Activated CD4-positive, alpha-beta memory T cell treated with anti-CD3 and anti-CD28 coated beads for 36 hours (primary cell): Measurements from ENCODE around the gene MYO1E. TPM values are rescaled to one million over a fixed set of nuclear protein-coding genes. Genes with fewer than 3 reads are reported as not detected.
"Not testable (repeated sequence)": the region's sequence is repeated elsewhere in the genome, so short reads cannot be mapped to it uniquely, and the experiment has no call there.

Source experiments
- CTCF ChIA-PET: fragments of 350-600 bp; sonication (Branson Sonifier 250); formaldehyde crosslinking; loops from one replicate; lab custom pipeline; 2021; ENCODE audit warnings: antibody characterized with exemption, inconsistent platforms; lab: Charles Lee
- POLR2A ChIA-PET: fragments of 350-600 bp; sonication (Branson Sonifier 250); formaldehyde crosslinking; loops from one replicate; lab custom pipeline; 2021; ENCODE audit warnings: antibody characterized with exemption; lab: Charles Lee
- DNase-seq: peaks from one replicate; pipeline ENCODE4 v3.0.0-alpha.2; 2020
- H3K27ac Mint-ChIP-seq: one replicate; pipeline ENCODE4 v1.8.0; 2021; ENCODE audit warnings: mixed read lengths
- H3K27me3 Mint-ChIP-seq: one replicate; pipeline ENCODE4 v1.8.0; 2021; ENCODE audit warnings: mixed read lengths
- H3K36me3 Mint-ChIP-seq: one replicate; pipeline ENCODE4 v1.8.0; 2021; ENCODE audit warnings: mixed read lengths
- H3K4me1 Mint-ChIP-seq: one replicate; pipeline ENCODE4 v1.8.0; 2021; ENCODE audit warnings: low read depth, mixed read lengths
- H3K4me3 Mint-ChIP-seq: one replicate; pipeline ENCODE4 v1.8.0; 2021; ENCODE audit warnings: mild to moderate bottlenecking, mixed read lengths
- H3K9me3 Mint-ChIP-seq: one replicate; pipeline ENCODE4 v1.8.0; 2021; ENCODE audit warnings: mixed read lengths
- intact Hi-C: fragments of 100-400 bp; cut with micrococcal nuclease; formaldehyde crosslinking; loops from one replicate; pipeline ENCODE4 v1.15.1; 2023
- total RNA-seq, 2 experiments: library from RNA; stranded (reverse); gene quantifications; one replicate each; pipeline ENCODE4 v1.2.3, GENCODE V29; 2021

The MYO1E gene
- total RNA-seq, 2 experiments from 2014 or later: 5.1 to 5.8 TPM

DNA sequence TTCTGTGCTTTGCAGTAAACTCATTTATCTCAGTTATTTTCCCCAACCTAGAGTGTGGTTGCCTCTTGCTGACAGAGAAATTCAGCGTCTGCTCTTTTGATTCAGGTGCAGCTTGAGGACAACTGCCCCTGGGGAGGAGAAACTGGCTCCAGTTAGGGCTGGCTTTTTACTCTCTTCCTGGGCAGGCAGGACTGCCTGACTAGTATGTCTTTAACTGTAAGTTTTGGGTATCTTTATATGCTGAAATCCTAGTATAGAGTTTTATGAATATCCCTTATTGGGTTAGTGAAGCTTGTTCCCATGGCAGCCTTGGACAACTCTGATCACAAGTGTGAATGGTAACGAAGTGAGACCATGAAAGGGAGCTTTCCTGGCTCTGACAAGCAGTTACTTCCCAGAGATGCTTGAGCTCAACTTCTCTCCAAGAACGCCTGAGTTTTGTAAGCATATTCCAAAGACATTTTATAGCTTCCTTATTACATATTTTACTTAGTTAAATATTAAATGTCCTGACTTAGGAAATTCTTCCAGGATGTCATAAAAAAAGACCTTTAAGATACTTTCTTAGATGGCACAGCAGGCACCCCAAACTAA, 240.6 kb downstream of the MYO1E start:
- Mint-ChIP-seq H3K27ac (no peak overlapping the region), H3K4me1 (peaks cover under 1% of the 10 kb centered on the region), H3K36me3 (peaks cover 42% of the 10 kb centered on the region), H3K27me3 (no peaks in the 10 kb centered on the region), H3K9me3 (peaks cover 19% of the 10 kb centered on the region), H3K4me3 (no peak overlapping the region)
- DNase-seq: no peak
- intact Hi-C loops: no loop called here
- ChIA-PET CTCF (interaction anchor here (1.2 kb wide), 1 partner anchor 397 kb away, joined by 3 read pairs; no protein-coding TSS in a partner anchor), POLR2A (no interaction called here)

DNA sequence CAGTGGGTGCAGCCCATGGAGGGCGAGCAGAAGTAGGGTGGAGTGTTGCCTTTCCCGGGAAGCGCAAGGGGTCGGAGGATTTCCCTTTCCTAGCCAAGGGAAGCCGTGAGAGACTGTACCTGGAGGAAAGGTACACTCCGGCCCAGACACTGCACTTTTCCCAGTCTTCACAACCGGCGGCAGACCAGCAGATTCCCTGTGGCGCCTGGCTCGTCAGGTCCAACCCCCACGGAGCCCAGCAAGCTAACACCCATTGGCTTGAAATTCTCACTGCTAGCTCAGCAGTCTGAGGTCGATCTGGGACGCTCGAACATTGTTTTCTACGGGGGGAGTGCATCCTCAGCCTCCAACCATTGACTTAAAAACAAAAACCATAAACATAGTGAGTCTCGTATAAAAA, 241.2 kb downstream of the MYO1E start:
- Mint-ChIP-seq H3K27me3 (no peaks in the 10 kb centered on the region), H3K27ac (no peak overlapping the region), H3K36me3 (peaks cover 42% of the 10 kb centered on the region), H3K4me3 (no peak overlapping the region), H3K4me1 (no peaks in the 10 kb centered on the region), H3K9me3 (peaks cover 19% of the 10 kb centered on the region)
- POLR2A ChIA-PET: no interaction called here
- CTCF ChIA-PET: interaction anchor here (1.2 kb wide), 1 partner anchor 397 kb away, joined by 3 read pairs; no protein-coding TSS in a partner anchor
- intact Hi-C loops: no loop called here
- no peak for DNase-seq

DNA sequence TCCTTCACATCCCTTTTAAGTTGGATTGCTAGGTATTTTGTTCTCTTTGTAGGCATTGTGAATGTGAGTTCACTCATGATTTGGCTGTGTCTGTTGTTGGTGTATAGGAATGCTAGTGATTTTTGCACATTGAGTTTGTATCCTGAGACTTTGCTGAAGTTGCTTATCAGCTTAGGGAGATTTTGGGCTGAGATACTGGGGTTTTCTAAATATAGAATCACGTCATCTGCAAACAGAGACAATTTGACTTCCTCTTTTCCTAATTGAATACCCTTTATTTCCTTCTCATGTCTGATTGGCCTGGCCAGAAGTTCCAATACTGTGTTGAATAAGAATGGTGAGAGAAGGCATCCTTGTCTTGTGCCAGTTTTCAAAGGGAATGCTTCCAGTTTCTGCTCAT, 245.4 kb downstream of the MYO1E start:
- H3K4me1 Mint-ChIP-seq, CTCF ChIA-PET, H3K27ac Mint-ChIP-seq, intact Hi-C loops, DNase-seq, POLR2A ChIA-PET, H3K27me3 Mint-ChIP-seq, H3K4me3 Mint-ChIP-seq: not testable (repeated sequence)
- H3K36me3 Mint-ChIP-seq: peaks cover 57% of the 10 kb centered on the region
- H3K9me3 Mint-ChIP-seq: peaks cover 19% of the 10 kb centered on the region

DNA sequence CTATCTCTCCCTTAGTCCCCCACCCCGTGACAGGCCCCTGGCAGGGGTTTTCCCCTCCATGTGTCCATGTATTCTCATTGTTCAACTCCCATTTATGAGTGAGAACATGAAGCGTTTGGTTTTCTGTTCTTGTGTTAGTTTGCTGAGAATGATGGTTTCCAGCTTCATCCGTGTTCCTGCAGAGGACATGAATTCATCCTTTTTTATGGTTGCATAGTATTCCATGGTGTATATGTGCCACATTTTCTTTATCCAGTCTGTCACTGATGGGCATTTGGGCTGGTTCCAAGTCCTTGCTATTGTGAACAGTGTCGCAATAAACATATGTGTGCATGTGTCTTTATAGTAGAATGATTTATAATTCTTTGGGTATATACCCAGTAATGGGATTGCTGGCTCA, 247.0 kb downstream of the MYO1E start:
- H3K4me1 Mint-ChIP-seq, DNase-seq, H3K4me3 Mint-ChIP-seq, intact Hi-C loops, H3K27me3 Mint-ChIP-seq, POLR2A ChIA-PET, H3K27ac Mint-ChIP-seq: not testable (repeated sequence)
- Mint-ChIP-seq H3K36me3 (peaks cover 50% of the 10 kb centered on the region), H3K9me3 (peaks cover 19% of the 10 kb centered on the region)
- CTCF ChIA-PET: interaction anchor here (1.0 kb wide), 1 partner anchor 12 kb away, joined by 3 read pairs; no protein-coding TSS in a partner anchor

DNA sequence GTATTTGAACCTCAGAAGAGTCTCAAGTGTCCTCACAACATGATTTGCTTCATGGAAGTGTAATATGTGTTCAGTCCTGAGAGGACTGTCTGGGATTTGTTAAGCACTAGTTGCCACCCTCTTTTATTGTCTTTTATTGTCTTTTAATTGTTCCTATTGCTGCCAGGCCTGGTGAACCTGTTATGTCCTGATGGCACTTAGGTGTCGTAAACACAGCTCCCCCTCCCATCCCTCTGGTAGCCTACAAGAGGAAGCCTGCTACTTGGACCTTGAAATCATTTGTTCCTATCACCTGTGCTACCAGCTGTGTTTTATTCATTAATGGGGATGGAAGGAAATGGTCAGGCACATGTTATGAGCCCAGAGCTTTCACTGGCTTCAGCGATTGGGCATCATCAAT, 248.4 kb downstream of the MYO1E start:
- H3K36me3 Mint-ChIP-seq: peaks cover 40% of the 10 kb centered on the region
- no peak overlapping the region for H3K4me3 Mint-ChIP-seq
- no peaks in the 10 kb centered on the region for H3K4me1 Mint-ChIP-seq
- POLR2A ChIA-PET: no interaction called here
- H3K27me3 Mint-ChIP-seq: no peaks in the 10 kb centered on the region
- no peak overlapping the region for H3K27ac Mint-ChIP-seq
- no peak for DNase-seq
- peaks cover 8% of the 10 kb centered on the region for H3K9me3 Mint-ChIP-seq
- intact Hi-C loops: no loop called here
- CTCF ChIA-PET: no interaction called here

DNA sequence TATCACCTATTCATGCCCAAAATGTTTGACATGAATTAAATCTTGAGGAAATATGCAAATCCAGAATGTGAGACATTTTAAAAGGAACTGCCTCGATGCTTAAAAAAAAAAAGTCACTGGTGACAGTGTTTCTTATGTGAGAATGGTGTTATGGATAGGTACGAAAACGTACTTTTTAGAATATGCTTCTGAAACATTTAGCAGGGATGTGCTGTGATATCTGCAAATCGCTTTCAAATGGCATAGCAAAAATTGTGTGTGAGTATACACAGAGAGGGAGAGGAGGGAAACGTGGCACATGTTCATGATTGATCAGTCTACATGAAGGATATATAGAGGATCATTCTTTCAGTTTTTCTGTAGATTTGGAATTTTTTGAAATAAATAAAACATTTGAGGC, 251.7 kb downstream of the MYO1E start:
- H3K27ac Mint-ChIP-seq: no peak overlapping the region
- intact Hi-C loops: no loop called here
- H3K27me3 Mint-ChIP-seq: no peaks in the 10 kb centered on the region
- no peaks in the 10 kb centered on the region for H3K4me1 Mint-ChIP-seq
- H3K36me3 Mint-ChIP-seq: peaks cover 41% of the 10 kb centered on the region
- ChIA-PET CTCF (no interaction called here), POLR2A (no interaction called here)
- DNase-seq: no peak
- no peak overlapping the region for H3K4me3 Mint-ChIP-seq
- no peaks in the 10 kb centered on the region for H3K9me3 Mint-ChIP-seq

DNA sequence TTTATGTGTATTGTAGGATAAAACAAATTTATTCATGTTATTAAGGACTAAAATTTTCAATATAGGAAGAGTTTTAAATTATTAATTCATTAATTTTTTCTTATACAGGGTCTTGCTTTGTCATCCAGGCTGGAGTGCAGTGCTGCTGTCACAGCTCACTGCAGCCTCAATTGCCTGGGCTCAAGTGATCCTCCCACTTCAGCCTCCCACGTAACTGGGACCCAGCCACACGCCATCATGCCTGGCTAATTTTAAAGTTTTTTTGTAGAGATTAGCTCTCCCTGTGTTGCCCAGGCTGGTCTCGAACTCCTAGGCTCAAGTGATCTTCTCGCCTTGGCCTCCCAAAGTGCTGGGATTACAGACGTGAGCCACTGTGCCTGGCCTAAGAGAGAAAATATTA, 253.0 kb downstream of the MYO1E start:
- CTCF ChIA-PET: no interaction called here
- Mint-ChIP-seq H3K36me3 (peaks cover 43% of the 10 kb centered on the region), H3K4me1 (no peaks in the 10 kb centered on the region), H3K4me3 (no peak overlapping the region), H3K9me3 (no peaks in the 10 kb centered on the region), H3K27ac (no peak overlapping the region), H3K27me3 (no peaks in the 10 kb centered on the region)
- no peak for DNase-seq
- POLR2A ChIA-PET: no interaction called here
- intact Hi-C loops: no loop called here

DNA sequence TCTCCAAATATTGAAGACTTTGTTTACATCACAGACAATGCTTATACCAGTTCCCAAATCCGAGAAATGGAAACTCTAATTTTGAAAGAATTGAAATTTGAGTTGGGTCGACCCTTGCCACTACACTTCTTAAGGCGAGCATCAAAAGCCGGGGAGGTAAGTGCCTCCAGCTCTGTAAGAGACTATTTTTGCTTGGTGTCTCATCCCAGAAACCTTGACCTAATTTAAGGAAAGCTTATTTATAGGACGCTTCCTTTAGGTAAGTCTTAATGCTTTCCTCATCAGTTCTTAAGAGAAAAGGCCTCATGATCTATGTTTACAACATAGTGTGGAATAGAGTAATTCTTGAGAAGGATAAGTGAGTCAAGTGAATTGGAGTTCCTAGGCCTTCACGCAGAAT, 255.9 kb downstream of the MYO1E start:
- no peaks in the 10 kb centered on the region for H3K27me3 Mint-ChIP-seq
- H3K4me1 Mint-ChIP-seq: no peaks in the 10 kb centered on the region
- ChIA-PET CTCF (interaction anchor here (1.6 kb wide), 1 partner anchor 376 kb away, joined by 3 read pairs; no protein-coding TSS in a partner anchor), POLR2A (no interaction called here)
- no peak overlapping the region for H3K27ac Mint-ChIP-seq
- DNase-seq: no peak
- intact Hi-C loops: no loop called here
- no peak overlapping the region for H3K4me3 Mint-ChIP-seq
- peaks cover 45% of the 10 kb centered on the region for H3K36me3 Mint-ChIP-seq
- H3K9me3 Mint-ChIP-seq: no peaks in the 10 kb centered on the region

DNA sequence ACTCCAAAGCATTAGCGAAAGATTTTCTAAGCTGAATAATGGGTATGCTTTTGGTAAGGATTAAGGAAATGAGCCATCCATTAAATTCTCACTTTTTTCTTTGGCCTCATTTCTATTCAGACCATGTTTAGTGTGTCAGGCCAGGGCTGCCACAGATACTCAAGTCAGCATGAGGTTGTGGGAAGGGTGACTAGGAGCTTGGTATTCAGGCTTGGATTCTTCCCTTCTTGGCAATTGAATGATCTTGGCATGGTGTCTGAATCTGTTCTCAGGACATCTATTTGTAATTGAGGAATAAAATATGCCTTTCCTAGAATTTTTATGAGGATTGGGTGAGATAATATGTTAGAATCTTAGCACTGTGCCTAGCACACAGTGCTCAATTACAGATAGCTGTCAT, 256.5 kb downstream of the MYO1E start:
- Mint-ChIP-seq H3K27me3 (no peaks in the 10 kb centered on the region), H3K4me1 (no peaks in the 10 kb centered on the region), H3K9me3 (no peaks in the 10 kb centered on the region), H3K27ac (no peak overlapping the region), H3K36me3 (peaks cover 45% of the 10 kb centered on the region), H3K4me3 (no peak overlapping the region)
- no peak for DNase-seq
- CTCF ChIA-PET: no interaction called here
- POLR2A ChIA-PET: no interaction called here
- intact Hi-C loops: no loop called here

DNA sequence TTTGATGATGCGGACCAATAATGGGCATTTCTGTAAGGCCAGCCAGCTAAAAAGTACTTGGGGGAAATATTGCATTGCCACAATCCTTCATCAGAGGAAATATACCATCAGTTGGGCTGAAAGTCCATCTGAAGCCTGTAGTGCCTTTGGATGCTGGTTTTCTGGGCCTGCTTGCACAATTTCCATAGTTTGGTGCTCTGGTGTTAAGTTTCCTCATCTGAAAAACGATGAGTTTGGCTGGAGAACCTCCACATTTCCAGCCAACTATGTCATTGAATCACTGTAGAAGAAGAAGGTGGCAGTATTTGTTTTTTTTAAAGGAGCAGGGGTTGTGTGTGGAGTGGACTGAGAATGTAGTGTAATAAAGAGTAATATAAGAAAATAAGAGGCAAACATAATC, 257.6 kb downstream of the MYO1E start:
- H3K4me3 Mint-ChIP-seq: no peak overlapping the region
- ChIA-PET POLR2A (no interaction called here), CTCF (no interaction called here)
- H3K4me1 Mint-ChIP-seq: no peaks in the 10 kb centered on the region
- no peak overlapping the region for H3K27ac Mint-ChIP-seq
- peaks cover 42% of the 10 kb centered on the region for H3K36me3 Mint-ChIP-seq
- no peaks in the 10 kb centered on the region for H3K27me3 Mint-ChIP-seq
- intact Hi-C loops: no loop called here
- no peaks in the 10 kb centered on the region for H3K9me3 Mint-ChIP-seq
- DNase-seq: no peak

DNA sequence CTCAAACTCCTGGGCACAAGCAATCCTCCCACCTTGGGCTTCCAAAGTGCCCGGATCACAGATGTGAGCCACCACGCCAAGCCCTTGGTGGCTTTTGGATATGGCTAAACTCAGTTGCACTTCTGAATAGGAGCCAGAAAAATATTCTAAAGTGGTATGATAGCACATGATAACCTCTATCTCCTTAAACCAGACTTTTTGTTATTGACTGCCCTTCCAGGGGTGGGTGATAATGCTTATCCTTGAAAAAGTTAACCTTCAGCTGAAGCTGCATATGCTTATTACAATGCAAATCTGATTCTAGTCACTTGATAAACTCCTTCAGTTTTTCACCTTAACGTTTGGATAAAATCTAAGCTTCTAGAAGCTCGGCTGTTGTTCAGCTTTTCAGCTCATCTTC, 261.4 kb downstream of the MYO1E start:
- intact Hi-C loops: no loop called here
- Mint-ChIP-seq H3K9me3 (no peaks in the 10 kb centered on the region), H3K4me1 (no peaks in the 10 kb centered on the region), H3K27me3 (no peaks in the 10 kb centered on the region), H3K36me3 (peaks cover 29% of the 10 kb centered on the region), H3K27ac (no peak overlapping the region), H3K4me3 (no peak overlapping the region)
- POLR2A ChIA-PET: no interaction called here
- DNase-seq: no peak
- CTCF ChIA-PET: no interaction called here

DNA sequence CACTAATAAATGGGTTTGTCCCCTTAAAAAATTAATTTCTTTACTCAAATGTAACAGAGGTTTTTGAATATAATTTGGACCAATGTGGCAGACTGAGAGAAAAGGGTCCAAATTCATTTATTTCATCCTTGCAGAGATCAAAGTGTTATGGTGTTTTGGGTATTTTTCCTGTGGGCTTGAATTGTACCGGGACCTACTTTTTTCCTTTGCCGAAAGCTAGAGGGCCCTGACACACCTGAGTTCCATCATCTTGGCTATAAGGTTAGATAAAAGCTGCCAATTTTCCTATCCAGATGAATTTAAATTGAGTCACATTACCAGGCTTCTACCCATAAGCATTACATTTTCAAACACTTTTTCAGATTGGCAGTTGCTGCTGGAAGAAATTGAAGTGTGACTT, 266.8 kb downstream of the MYO1E start:
- DNase-seq: no peak
- peaks cover 17% of the 10 kb centered on the region for H3K36me3 Mint-ChIP-seq
- intact Hi-C loops: loop anchor here (2.0 kb wide), 2 partner anchors 119 to 173 kb away; partner anchors contain the start of genes RNF111 and SLTM
- H3K9me3 Mint-ChIP-seq: no peaks in the 10 kb centered on the region
- POLR2A ChIA-PET: no interaction called here
- peak overlapping the region; percentile 88 for H3K27ac Mint-ChIP-seq
- H3K27me3 Mint-ChIP-seq: no peaks in the 10 kb centered on the region
- H3K4me3 Mint-ChIP-seq: peak overlapping the region; percentile 92
- H3K4me1 Mint-ChIP-seq: peaks cover 8% of the 10 kb centered on the region
- CTCF ChIA-PET: interaction anchor here (1.0 to 1.2 kb wide), 2 partner anchors 126 to 423 kb away, joined by 3 to 4 read pairs; no protein-coding TSS in a partner anchor
